DMS153 (cell line): Measurements from ENCODE around the gene THTPA.

Experiments
- DNase-seq: peaks from one replicate; lab custom pipeline; 2025; lab: John Stamatoyannopoulos, UW

Gene THTPA

GRCh38 chr14:23551266-23552028 is 4.6 kb upstream of the THTPA start, which contains the start of gene ZFHX2:
ZFHX2 (minus strand) TSS chr14:23551765; CDS start chr14:23535325, 16,440 bp downstream.
- peak; percentile 85 for DNase-seq

GRCh38 chr14:23555533-23555881 is 564 bp upstream of the THTPA start:
- DNase-seq, result no peak

- no peak for DNase-seq
These were observed 799 bp downstream of the THTPA start for GRCh38 chr14:23556700-23557440.

GRCh38 chr14:23557521-23557920 is 1.4 kb downstream of the THTPA start:
- no peak for DNase-seq

- no peak for DNase-seq
These were observed 1.9 kb downstream of the THTPA start for GRCh38 chr14:23557946-23558345.

- no peak for DNase-seq
These were observed 2.4 kb downstream of the THTPA start for GRCh38 chr14:23558346-23559009.

GRCh38 chr14:23559010-23559925 is 3.2 kb downstream of the THTPA start:
- DNase-seq, result no peak

- no peak for DNase-seq
These were observed 4.0 kb downstream of the THTPA start for GRCh38 chr14:23559926-23560520.

GRCh38 chr14:23561259-23561658 is 5.2 kb downstream of the THTPA start:
- no peak for DNase-seq

GRCh38 chr14:23561873-23562821 is 6.1 kb downstream of the THTPA start:
- DNase-seq, result no peak

- peak; percentile 15 for DNase-seq
These were observed 6.9 kb downstream of the THTPA start for GRCh38 chr14:23562822-23563472.

- DNase-seq, result no peak
These were observed 7.6 kb downstream of the THTPA start for GRCh38 chr14:23563473-23564180.

- no peak for DNase-seq
These were observed 8.2 kb downstream of the THTPA start for GRCh38 chr14:23564181-23564812.

- no peak for DNase-seq
These were observed 8.8 kb downstream of the THTPA start for GRCh38 chr14:23564876-23565275.

- DNase-seq, result no peak
These were observed 9.6 kb downstream of the THTPA start for GRCh38 chr14:23565626-23566025.

- no peak for DNase-seq
These were observed 10.2 kb downstream of the THTPA start for GRCh38 chr14:23566112-23566777.

- DNase-seq, result no peak
These were observed 10.7 kb downstream of the THTPA start for GRCh38 chr14:23566778-23567185.
